Measurements from ENCODE around the gene ZNF747. TPM values are rescaled to one million over a fixed set of nuclear protein-coding genes. Genes with fewer than 3 reads are reported as not detected.

Gene ZNF747
- total and polyA plus RNA-seq, 10 of the 15 experiments (the other 5 are each of a cell fraction or from before 2014, with no cell fraction given): 1.0 to 13.0 (median 7.2) TPM

GRCh38 chr16:30526823-30527634, 7.6 kb downstream of the ZNF747 start:
- Histone ChIP-seq H3K79me2 (ENCODE audit: control insufficient read depth, insufficient read depth, low read length) (no peaks in the 10 kb centered on the region), H3K27me3 (replicated peaks in 1 of 2; ENCODE audit: control insufficient read depth in 2 of 2, insufficient read depth in 2 of 2, low read length in 1 of 2) (no peaks in the 10 kb centered on the region), H3K4me2 (ENCODE audit: control insufficient read depth, insufficient read depth) (peak overlapping the region; percentile 98), H3K36me3 (ENCODE audit: control insufficient read depth in 2 of 2, insufficient read depth in 2 of 2, low read length in 1 of 2) (peaks cover 2 to 6% of the 10 kb centered on the region in 2 experiments; a peak in 2 of 4 replicates), H4K20me1 (ENCODE audit: control insufficient read depth, insufficient read depth) (no peaks in the 10 kb centered on the region), H3K27ac (ENCODE audit: control insufficient read depth, insufficient read depth) (peak overlapping the region; percentile 93), H3K4me3 (peak overlapping the region; percentile 91), H2AFZ (ENCODE audit: control insufficient read depth, low read depth, low read length) (peak overlapping the region; percentile 89), H3K4me1 (ENCODE audit: control insufficient read depth, insufficient read depth, low read length) (peaks cover 15% of the 10 kb centered on the region), H3K9me3 (replicated peaks; ENCODE audit: control insufficient read depth, insufficient read depth, low read length) (no peaks in the 10 kb centered on the region), H3K9ac (ENCODE audit: control insufficient read depth, insufficient read depth, low read length) (peak overlapping the region; percentile 80)
- no TSS peak for BruUV-seq (replicated peaks)
- RAD21 ChIA-PET (ENCODE audit: unreplicated experiment): interaction anchor here (0.6 to 1.4 kb wide), 14 partner anchors 8 to 108 kb away, joined by 3 to 17 read pairs (median 4); partner anchors contain the start of genes DCTPP1, ITGAL, SEPHS2 and ZNF764
- SMC1A ChIA-PET (ENCODE audit: uncharacterized antibody, unreplicated experiment): interaction anchor here (0.9 to 2.0 kb wide), 4 partner anchors 30 to 97 kb away, joined by 4 to 10 read pairs (median 5); partner anchors contain the start of genes DCTPP1 and ITGAL
- FAIRE-seq: peak; percentile 97
- CTCF ChIA-PET: interaction anchor here (0.7 to 2.6 kb wide), 9 partner anchors 8 to 167 kb away, joined by 3 to 24 read pairs (median 4); partner anchors contain the start of genes DCTPP1 and ZNF764
- POLR2A ChIA-PET: interaction anchor here (0.6 to 5.6 kb wide), 14 partner anchors 8 to 200 kb away, joined by 3 to 36 read pairs (median 4); partner anchors contain the start of genes DCTPP1 and ZNF688
- ATAC-seq: peak; percentile 95
- WGBS (ENCODE audit: insufficient coverage, insufficient replicate concordance, low lambda C conversion rate, missing lambda C conversion rate): under 1% methylated on average over 55 of the region's 79 CpGs
- DNase-seq (ENCODE audit: low read depth, low spot score): peak; percentile 89
- intact Hi-C loops (cut with micrococcal nuclease; ENCODE audit: unreplicated experiment): loop anchor here (1.0 to 2.0 kb wide), 2 partner anchors 55 to 96 kb away; partner anchors contain the start of genes DCTPP1 and ITGAL
- in situ Hi-C loops (cut with MboI): no loop called here
- TF ChIP-seq, protein P1, sequence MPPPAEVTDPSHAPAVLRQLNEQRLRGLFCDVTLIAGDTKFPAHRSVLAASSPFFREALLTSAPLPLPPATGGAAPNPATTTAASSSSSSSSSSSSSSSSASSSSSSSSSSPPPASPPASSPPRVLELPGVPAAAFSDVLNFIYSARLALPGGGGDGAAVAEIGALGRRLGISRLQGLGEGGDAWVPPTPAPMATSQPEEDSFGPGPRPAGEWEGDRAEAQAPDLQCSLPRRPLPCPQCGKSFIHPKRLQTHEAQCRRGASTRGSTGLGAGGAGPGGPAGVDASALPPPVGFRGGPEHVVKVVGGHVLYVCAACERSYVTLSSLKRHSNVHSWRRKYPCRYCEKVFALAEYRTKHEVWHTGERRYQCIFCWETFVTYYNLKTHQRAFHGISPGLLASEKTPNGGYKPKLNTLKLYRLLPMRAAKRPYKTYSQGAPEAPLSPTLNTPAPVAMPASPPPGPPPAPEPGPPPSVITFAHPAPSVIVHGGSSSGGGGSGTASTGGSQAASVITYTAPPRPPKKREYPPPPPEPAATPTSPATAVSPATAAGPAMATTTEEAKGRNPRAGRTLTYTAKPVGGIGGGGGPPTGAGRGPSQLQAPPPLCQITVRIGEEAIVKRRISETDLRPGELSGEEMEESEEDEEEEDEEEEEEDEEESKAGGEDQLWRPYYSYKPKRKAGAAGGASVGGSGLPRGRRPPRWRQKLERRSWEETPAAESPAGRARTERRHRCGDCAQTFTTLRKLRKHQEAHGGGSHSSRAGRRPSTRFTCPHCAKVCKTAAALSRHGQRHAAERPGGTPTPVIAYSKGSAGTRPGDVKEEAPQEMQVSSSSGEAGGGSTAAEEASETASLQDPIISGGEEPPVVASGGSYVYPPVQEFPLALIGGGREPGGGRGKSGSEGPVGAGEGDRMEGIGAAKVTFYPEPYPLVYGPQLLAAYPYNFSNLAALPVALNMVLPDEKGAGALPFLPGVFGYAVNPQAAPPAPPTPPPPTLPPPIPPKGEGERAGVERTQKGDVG (CRISPR knock-in tag; IDR thresholded peaks at IDR 0.05): no peak
- TF ChIP-seq ESRRA (IDR thresholded peaks at IDR 0.05; ENCODE audit: low read length) (peak; percentile 91; the same call in 1 of the 2 replicates), TCF7 (IDR thresholded peaks at IDR 0.05; ENCODE audit: borderline replicate concordance) (no peak), RUNX3 (IDR thresholded peaks at IDR 0.05; ENCODE audit: low read length) (no peak), HSF1 (IDR thresholded peaks at IDR 0.05; ENCODE audit: low read depth, low read length) (no peak), SMAD1 (IDR thresholded peaks at IDR 0.05; ENCODE audit: low read depth, partially characterized antibody) (no peak), NKRF (conservative IDR thresholded peaks at IDR 0.05) (peak; percentile 90), MTA3 (IDR thresholded peaks at IDR 0.05; ENCODE audit: borderline replicate concordance, low read length) (no peak), STAT3 (IDR thresholded peaks at IDR 0.05; ENCODE audit: low read depth, low read length) (no peak)
